Activated naive CD4-positive, alpha-beta T cell treated with anti-CD3 and anti-CD28 coated beads, Interleukin-2, amount 50 U/mL, for 16 hours (primary cell): ENCODE measurements around the gene DUSP8.
"Not testable (repeated sequence)": the region's sequence is repeated elsewhere in the genome, so short reads cannot be mapped to it uniquely, and the experiment has no call there.

Experiments
- DNase-seq: peaks from one replicate; pipeline ENCODE4 v3.0.0-alpha.2; 2020

Gene DUSP8, protein sequence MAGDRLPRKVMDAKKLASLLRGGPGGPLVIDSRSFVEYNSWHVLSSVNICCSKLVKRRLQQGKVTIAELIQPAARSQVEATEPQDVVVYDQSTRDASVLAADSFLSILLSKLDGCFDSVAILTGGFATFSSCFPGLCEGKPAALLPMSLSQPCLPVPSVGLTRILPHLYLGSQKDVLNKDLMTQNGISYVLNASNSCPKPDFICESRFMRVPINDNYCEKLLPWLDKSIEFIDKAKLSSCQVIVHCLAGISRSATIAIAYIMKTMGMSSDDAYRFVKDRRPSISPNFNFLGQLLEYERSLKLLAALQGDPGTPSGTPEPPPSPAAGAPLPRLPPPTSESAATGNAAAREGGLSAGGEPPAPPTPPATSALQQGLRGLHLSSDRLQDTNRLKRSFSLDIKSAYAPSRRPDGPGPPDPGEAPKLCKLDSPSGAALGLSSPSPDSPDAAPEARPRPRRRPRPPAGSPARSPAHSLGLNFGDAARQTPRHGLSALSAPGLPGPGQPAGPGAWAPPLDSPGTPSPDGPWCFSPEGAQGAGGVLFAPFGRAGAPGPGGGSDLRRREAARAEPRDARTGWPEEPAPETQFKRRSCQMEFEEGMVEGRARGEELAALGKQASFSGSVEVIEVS

DNA sequence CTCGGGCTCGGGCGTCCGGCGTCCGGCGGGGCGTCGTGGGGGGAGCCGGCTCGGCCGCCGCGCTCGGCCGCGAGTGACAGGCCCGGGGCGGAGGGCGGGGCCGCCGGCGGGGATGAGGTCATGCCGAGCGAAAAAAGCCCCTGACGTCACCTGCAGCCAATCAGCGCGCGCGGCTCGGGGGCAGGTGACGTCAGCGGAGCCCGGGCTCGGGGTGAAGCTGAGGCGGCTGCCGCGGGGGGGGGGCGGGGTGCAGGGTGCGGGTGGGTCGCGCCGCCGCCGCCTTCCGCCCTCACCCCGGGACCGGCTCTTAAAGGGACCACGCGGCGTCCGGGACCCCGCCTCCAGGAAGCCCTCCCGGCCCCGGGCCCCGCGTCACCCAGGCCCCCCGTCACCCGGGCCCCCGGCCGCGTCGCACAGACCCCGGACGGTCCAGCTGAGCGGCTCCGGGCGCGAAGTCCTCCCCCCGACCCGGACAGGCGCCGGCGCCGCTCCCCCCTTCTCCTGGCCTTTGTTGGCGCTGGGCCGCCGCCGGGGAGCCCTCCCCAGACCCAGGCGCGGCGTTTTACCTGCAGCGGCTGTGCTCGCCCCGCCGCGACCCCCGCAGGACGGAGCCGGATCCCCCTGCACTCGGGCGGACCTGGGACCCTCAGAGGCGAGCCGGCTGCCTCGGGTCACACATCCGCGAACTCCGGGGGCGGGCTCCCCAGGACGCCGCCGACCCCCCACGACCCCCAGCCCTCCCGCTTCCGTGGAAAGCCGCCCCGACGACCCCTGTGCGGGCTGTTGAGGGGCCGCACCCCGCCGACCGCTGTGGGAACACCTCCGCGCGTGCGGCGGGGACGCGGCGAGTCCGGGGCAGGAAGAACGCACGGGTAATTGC is at the start of gene DUSP8:
Gene DUSP8, minus strand, starts transcription at position 75 of the 880 bp plus-strand sequence. CDS start 6,445 bp downstream, outside the sequence.
- DNase-seq = peak; percentile 92

DNA sequence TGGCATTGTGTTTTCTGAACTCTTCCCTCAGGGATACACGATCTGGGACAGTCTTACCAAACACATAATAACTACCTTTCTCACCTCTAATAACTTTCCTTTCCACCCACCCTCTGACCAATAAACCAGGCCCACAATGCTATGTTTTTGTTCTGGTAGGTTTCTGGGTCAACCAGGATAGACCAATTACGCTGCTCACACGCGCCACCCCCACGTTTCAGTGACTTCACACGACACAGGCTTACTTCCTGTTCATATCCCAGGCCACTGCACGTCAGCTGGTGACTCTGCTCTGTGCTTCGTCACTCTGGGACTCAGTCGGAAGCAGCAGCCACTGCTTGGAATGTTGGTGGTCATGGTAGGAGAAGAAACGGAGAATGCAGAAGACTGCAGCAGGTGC is 47.4 kb upstream of the DUSP8 start:
- no peak for DNase-seq

DNA sequence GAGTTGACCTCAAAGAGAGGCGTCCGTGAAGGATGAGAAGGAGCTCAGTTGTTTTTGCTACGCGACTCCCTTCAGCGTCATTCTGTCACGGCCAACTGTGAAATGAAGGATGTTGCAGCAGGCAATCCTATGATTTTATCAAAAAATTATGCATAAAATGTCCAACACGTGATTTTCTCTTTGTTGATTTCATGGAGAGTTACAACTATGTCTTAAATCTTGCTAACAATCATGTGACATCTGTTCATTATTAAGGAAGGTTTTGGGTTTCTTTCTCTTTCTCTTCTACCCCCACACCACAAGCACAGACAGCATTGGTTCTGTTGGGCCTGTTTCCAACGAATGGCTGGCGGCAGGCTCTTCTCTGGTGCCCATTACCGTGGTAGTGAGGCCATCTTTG is 46.2 kb upstream of the DUSP8 start:
- no peak for DNase-seq

DNA sequence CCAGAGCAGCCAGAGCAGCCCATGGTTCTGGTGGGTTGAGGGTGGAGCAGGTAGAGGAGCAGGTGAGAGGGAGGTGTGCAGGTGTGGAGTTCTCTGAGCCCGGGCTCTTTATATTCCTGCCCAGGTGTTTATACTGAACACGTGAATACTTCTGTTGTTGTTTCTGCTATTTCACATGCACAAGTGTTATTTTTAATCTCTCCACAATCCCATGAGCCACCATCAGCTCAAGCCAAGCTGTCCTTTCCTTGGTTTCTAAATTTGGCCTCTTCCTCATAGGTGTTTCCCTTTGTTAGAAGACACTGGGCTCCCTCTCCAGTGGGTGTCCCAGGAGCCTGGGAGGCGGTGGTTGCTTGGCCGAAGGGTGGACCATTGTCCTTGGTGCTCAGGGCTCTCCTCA is 36.3 kb upstream of the DUSP8 start, which contains the start of gene KRTAP5-3:
Gene KRTAP5-3, minus strand, starts transcription at position 101 of the 400 bp plus-strand sequence. Its CDS starts 78 bp downstream, at position 23.
- DNase-seq = no peak

DNA sequence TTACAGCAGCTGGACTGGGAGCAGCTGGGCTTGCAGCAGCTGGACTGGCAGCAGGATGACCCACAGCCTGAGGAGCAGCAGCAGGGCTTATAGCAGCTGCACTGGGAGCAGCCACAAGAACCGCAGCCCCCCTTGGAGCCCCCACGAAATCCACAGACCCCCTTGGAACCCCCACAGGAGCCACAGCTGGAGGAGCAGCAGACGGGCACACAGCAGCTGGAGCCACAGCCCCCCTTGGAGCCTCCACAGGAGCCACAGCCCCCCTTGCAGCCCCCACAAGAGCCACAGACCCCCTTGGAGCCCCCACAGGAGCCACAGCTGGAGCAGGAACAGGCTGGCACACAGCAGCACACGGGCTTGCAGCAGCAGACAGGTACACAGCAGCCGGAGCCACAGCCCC is 35.8 kb upstream of the DUSP8 start:
- not testable (repeated sequence) for DNase-seq

DNA sequence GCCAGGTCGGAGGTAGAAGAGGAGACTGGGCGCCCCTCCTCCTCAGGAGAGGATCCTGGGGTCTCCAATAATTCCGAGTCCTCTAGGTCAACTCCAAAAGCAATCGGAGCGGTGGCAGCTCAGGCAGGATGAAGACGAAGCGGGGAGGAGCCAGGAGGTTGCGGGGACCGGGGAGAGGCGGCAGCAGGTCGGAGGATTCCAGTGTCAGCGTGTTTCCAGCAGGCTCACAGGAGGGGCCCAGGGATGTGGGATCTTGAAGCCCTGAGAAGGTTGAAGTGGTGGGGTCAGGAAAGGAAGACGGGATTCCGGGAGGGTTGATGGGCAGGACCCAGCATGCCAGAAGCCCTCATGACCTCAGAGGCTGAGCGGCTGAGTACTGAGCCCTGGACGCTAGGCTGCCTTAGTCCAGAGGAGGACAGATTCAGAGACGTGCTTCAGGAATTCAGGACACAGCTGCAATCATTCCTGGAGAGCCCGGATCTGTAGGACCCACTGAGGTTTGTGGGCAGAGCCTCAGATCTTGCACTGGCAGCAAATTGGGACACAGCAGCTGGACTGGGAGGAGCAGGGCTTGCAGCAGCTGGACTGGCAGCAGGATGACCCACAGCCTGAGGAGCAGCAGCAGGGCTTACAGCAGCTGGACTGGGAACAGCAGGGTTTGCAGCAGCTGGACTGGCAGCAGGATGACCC is 35.2 kb upstream of the DUSP8 start:
- not testable (repeated sequence) for DNase-seq

DNA sequence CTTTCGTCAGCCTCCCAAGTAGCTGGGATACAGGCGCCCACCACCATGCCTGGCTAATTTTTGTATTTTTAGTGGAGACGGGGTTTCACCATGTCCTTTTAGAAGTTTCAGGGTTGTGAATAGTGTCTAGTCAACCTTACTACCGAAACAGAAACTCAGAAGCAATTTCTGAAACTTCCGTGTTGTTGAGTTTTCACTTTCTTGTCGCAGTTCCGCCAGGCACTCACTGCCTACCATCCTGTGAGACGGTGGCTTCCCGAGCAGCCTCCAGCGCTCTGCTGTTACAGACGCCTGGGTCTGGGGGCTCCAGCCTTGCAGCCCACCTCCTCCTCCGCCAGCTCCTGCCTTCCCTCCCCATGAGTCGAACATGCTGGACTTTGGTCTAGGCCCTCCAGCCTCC is 33.9 kb upstream of the DUSP8 start:
- DNase-seq = not testable (repeated sequence)

DNA sequence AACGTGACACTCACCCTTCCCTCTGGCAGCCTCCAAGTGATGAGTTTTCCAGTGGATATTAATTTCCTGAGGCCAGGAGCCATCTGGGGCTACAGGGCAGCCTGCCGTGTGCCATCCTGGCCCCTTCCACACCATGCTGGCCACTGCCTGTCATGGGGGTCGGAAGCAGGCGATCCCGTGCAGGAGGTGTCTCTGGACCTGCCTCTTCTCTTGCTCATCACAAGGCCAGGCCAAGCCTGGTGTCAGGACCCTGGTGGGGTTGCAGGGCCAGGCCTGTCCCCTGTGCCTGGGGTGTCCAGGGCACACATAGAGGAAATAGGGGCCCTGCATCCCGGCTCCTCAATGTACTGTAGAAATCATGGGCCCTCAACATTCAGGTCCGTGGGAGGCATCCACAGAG is 32.6 kb upstream of the DUSP8 start:
- DNase-seq = no peak

DNA sequence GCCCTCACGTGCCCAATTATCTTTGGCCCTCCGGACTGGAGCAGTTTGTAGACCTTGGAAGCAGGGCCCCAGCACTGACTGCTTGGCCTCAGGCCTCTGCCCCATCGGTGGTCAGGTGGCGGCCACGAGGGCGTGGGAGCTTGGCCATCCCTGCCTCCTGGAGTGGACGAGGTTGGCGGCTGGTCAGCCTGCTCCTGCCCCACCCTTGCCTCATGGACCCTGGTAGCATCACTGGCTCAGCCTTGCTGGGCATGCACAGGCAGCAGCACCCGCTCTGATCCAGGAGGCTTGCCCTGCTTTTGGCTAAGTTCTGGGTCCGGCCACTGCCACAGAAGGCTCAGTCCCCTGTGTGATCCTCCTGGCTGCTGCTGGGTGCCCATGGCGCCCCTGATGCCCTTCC is 32.1 kb upstream of the DUSP8 start:
- DNase-seq = no peak

DNA sequence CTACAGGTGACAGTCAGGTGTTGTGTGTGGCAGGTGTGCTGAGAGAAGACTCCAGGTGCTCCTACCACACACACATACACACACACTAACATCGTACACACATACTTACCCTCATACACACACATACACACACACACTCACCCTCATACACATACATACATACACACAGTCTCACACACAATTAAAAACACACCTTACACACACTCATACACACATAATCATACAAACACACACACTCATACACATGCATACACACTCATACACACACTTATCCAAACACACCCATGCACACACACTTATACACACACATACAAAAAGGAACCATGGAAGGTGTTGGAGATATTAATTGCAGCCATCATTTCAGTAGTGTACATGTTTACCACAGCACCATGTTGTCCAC is 31.6 kb upstream of the DUSP8 start:
- no peak for DNase-seq

DNA sequence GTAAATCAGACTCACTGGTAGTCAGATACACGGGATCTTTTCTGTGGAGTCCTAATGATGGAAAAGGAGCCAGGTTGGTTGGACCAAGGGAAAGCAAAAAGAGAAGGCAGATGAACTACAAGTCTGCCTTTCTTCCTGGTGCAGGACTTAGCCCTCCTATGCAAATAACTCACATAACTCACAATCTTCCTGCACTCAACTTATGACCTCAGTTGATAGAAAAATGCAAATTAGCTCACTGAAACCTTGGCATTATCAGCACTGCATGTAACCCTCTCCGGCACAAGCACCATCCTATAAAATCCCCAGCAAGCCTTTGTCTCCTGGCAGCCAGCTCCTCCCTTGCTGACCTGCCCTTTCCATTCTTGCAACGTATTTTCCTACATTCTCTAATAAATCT is 29.6 kb upstream of the DUSP8 start:
- DNase-seq = not testable (repeated sequence)

DNA sequence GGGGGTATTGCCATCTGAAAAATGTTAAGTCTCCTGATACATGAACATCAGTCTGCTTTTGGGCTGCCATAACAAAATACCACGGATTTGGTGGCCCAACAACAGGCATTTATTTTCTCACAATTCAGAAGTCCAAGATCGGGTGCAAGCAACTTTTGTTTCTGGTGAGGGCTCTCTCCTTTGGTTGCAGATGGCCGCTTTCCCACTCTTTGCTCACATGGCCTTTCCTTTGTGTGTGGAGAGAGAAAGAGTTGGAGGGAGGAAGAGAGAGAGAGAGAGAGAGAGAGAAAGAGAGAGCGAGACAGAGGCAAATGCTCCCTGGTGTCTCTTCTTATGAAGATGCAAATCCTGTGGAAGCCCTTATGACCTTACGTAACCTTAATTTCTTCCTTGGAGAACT is 28.6 kb upstream of the DUSP8 start:
- no peak for DNase-seq

DNA sequence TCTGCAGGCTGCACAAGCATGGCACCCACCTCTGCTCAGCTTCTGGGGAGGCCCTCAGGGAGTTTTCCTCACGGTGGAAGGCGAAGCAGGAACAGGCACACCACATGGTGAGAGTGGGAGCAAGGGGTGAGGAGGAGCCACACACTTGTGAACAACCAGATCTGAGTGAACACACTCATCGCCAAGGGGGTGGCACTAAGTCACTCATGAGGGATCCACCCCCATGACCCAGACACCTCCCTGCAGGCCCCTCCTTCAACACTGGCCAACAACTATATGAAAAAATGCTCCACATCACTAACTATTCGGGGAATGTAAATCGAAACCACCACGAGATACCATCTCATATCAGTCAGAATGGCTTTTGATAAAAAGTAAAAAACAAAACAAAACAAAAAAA is 26.7 kb upstream of the DUSP8 start:
- no peak for DNase-seq

DNA sequence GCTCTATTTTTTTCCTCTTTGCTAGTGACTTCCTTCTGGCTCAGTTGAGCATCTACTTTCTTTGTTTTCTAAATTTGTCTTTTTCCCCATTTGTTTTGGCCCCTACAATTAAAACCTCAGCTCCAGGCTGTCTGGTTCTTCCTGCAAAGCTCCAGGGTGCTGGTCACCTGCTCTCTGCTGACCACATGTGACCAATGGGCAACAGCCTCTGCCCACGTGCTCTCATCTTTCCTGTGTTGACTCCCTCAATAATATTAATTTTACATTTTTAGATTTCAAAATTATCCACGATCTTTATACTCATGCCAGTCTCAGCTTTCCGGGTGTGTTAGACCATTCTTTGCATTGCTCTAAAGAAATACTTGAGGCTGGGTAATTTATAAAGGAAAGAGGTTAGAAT is 26.3 kb upstream of the DUSP8 start:
- not testable (repeated sequence) for DNase-seq

DNA sequence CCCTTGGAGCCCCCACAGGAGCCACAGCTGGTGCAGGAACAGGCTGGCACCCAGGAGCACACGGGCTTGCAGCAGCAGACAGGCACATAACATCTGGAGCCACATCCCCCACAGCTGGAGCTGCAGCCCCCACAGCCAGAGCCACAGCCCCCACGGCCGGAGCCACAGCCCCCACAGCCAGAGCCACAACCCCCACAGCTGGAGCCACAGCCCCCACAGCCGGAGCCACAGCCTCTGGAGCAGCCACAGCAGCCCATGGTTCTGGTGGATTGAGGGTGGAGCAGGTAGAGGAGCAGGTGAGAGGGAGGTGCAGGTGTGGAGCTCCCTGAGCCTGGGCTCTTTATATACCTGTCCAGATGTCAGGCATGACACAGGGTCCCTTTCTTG is 25.9 kb upstream of the DUSP8 start, which contains the start of gene KRTAP5-2:
Gene KRTAP5-2, minus strand, starts transcription at position 301 of the 387 bp plus-strand sequence. Its CDS starts 44 bp downstream, at position 257.
- no peak for DNase-seq

DNA sequence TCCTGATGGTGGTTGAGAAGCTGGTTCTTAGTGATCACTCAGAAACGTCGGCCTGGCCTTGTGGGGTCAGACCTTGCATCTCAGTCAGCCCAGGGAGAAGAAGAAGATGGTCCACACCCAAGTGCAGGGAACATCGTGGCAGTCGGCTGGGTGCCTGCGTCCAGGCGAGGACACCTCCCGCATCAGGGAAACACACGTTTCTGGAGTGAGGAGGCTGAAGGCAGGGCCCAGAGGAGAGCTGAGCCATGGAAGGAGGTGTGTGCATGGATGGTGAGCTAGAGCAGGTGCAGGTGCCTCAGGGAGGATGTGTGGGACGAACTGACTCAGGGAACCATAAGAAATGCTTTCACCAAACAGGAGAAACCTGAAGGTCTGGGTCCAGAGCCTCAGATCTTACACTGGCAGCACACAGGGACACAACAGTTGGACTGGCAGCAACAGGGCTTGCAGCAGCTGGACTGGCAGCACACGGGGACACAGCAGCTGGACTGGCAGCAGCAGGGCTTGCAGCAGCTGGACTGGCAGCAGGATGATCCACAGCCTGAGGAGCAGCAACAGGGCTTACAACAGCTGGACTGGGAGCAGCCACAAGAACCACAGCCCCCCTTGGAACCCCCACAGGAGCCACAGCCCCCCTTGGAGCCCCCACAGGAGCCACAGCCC is 25.4 kb upstream of the DUSP8 start:
- no peak for DNase-seq

DNA sequence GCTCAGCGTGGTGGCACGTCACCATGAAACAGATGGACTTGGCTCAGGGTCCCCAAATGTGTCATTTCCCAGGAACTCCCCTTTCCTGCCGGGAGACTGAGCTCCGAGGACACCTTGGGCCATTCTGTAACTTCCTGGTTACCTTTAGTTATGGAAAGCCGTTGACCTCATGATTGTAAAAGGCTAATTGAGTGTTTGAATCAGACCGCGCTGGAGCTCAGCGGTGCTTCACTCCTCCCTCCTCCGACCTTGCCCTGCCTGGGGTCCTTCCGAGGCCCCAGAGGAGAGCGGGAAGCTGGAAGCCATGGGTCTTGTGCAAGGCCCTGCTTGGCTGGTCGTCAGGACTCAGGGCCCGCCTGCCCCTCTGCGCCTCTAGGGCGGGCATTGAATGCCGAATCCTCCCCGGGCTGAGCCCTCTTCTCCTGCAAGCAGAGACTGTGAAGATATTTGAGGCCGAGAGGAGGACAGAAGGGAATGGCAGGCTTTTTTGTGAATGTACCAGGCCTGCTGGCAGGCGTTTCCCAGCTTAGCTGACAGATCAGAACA is 24.6 kb upstream of the DUSP8 start:
- not testable (repeated sequence) for DNase-seq

DNA sequence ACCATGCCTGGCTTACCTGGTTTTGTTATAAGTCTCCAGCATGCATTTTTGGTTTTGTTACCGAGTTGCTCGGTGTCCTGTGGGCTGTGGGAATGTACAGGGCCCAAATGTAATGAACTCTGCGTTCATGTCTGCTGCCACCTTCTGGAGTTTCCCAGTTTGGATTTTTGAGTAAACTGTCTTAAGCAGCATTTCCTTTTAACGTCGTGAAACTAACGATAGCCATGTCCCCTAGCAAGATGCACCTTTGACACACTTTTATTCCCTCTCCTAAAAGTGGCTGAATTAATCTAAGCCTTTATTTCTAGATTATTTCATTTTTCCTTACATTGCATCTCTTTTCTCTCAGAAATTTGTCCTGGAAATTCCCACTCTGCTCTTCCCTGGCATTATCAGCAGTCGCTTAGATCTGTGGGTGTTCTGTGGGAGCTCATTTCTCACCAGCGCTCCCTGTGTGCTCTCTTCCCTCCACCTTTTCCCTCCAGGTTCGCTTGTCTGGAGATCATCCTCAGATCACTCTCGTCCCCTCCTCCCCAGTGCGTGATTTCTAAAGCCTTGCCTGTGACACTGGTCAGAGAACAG is 24.0 kb upstream of the DUSP8 start:
- DNase-seq = not testable (repeated sequence)

DNA sequence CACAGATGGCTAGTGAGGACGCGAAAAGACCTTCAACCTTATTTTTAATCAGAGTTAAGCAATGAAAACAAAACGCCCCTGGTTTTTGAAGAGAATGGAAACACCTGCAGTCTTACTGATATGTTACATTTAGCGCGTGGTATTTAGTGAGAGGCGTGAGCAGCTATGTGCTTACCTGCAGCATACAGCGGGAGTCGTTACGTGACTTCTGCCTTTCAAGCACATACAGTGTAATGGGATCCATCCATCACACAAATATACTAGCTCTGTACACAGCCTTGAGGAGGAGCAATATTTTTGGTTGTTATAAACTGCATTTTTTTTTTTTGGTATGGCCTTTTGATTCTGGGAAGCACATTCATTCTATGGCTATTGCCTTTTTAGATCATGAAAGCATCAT is 20.6 kb upstream of the DUSP8 start:
- no peak for DNase-seq

DNA sequence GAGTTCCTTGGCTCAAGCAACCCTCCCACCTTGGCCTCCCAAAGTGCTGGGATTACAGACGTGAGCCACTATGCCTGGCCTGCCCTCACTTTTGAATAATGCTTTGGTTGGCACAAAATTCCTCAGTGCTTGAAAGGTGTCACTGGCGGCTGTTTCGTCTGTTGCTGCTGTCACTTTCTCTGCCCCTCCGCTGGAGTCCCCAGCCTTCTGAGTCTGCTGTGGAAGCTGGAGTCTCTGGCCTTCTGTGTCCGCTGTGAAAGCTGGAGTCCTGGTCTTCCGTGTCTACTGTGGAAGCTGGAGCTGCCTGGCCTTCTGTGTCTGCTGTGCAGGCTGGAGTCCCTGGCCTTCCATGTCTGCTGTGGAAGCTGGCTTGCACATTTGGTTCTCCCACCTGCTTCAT is 17.9 kb upstream of the DUSP8 start:
- DNase-seq = no peak
